22Rv1 (cell line): ENCODE data around the gene FUOM.

ENCODE experiments used
- CTCF ChIP-seq: fragments of 450-650 bp; IDR thresholded peaks from 2 replicates; pipeline ENCODE4 v1.5.1; 2017; ENCODE audit warnings: mild to moderate bottlenecking
- ZFX ChIP-seq: fragments of 450-650 bp; IDR thresholded peaks from 2 replicates; pipeline ENCODE4 v1.6.1; 2017; ENCODE audit warnings: antibody characterized with exemption, borderline replicate concordance

GRCh38 chr10:133308421-133309099, 49.3 kb downstream of the FUOM start, which contains the start of the genes TUBGCP2 and ZNF511:
- TF ChIP-seq CTCF (no peak), ZFX (no peak)
